Erythroblast (primary cell): ENCODE results near the gene WDFY4.

Source experiments
- GATA1 ChIP-seq: IDR thresholded peaks from 2 replicates; pipeline ENCODE4 v1.6.1; 2011; ENCODE audit warnings: low read depth, mild to moderate bottlenecking, control low read depth, low read length, moderate library complexity
- POLR2A ChIP-seq: IDR thresholded peaks from 2 replicates; pipeline ENCODE4 v1.6.1; 2011; ENCODE audit warnings: mild to moderate bottlenecking, low read length

GRCh38 chr10:48764486-48764885 lies 79.8 kb downstream of the WDFY4 start:
- TF ChIP-seq POLR2A, result no peak
- TF ChIP-seq GATA1, result no peak
